ENCODE data around the gene JPH2.

Gene JPH2

GRCh38 chr20:44095831-44096230 is 91.2 kb downstream of the JPH2 start:
- DNase-seq, result no peak

GRCh38 chr20:44093249-44093582 is 93.8 kb downstream of the JPH2 start:
- DNase-seq, result no peak

- no peak for DNase-seq
Observed at GRCh38 chr20:44092551-44093248, 94.3 kb downstream of the JPH2 start.

GRCh38 chr20:44091026-44091425 is 96.0 kb downstream of the JPH2 start:
- no peak for DNase-seq

GRCh38 chr20:44089987-44090674 is 96.9 kb downstream of the JPH2 start:
- no peak for DNase-seq

GRCh38 chr20:44087857-44088120 is 99.2 kb downstream of the JPH2 start:
- DNase-seq, result no peak

GRCh38 chr20:44087051-44087856 is 99.7 kb downstream of the JPH2 start:
- no peak for DNase-seq

- no peak for DNase-seq
Observed at GRCh38 chr20:44085616-44086434, 101.2 kb downstream of the JPH2 start.

- no peak for DNase-seq
Observed at GRCh38 chr20:44084891-44085290, 102.1 kb downstream of the JPH2 start.

- DNase-seq, result no peak
Observed at GRCh38 chr20:44084439-44084838, 102.5 kb downstream of the JPH2 start.

- DNase-seq, result no peak
Observed at GRCh38 chr20:44083220-44083933, 103.6 kb downstream of the JPH2 start.

- DNase-seq, result no peak
Observed at GRCh38 chr20:44081888-44082287, 105.1 kb downstream of the JPH2 start.

- DNase-seq, result no peak
Observed at GRCh38 chr20:44081476-44081875, 105.5 kb downstream of the JPH2 start.

GRCh38 chr20:44080646-44081267 is 106.2 kb downstream of the JPH2 start:
- DNase-seq, result peak; percentile 42 to 63 (median 52)

GRCh38 chr20:44080064-44080463 is 106.9 kb downstream of the JPH2 start:
- no peak for DNase-seq

GRCh38 chr20:44079291-44079690 is 107.7 kb downstream of the JPH2 start:
- DNase-seq, result no peak

GRCh38 chr20:44075950-44076232 is 111.1 kb downstream of the JPH2 start:
- no peak for DNase-seq

GRCh38 chr20:44075191-44075949 is 111.6 kb downstream of the JPH2 start:
- DNase-seq, result no peak

- DNase-seq, result no peak
Observed at GRCh38 chr20:44074252-44075151, 112.5 kb downstream of the JPH2 start.

- no peak for DNase-seq
Observed at GRCh38 chr20:44073675-44074071, 113.3 kb downstream of the JPH2 start.

Data from activated CD4-positive, CD25-positive, alpha-beta regulatory T cell (primary cell).